K562 (cell line): ENCODE results near the gene TRNAU1AP. TPM values are rescaled to one million over a fixed set of nuclear protein-coding genes. Genes with fewer than 3 reads are reported as not detected.
A peak's percentile ranks its signal among the peaks of the same experiment; 100 is the strongest.

Experiments used
- BRF1 ChIP-seq: IDR thresholded peaks from 3 replicates; pipeline ENCODE4 v1.6.1; 2011; ENCODE audit warnings: borderline replicate concordance, mild to moderate bottlenecking; ENCODE audit not compliant: insufficient read length; ENCODE audit errors: extremely low read depth
- CCAR2 ChIP-seq: fragments of 200-400 bp; formaldehyde crosslinking; IDR thresholded peaks from 2 replicates; pipeline ENCODE4 v1.6.1; 2017; ENCODE audit warnings: mild to moderate bottlenecking, low read depth, low read length
- ELF4 ChIP-seq: fragments of 450-650 bp; formaldehyde crosslinking; IDR thresholded peaks from 2 replicates; pipeline ENCODE4 v1.4.0; 2022; ENCODE audit warnings: missing genetic modification characterization
- FOXM1 ChIP-seq, 2 experiments: fragments of 450-650 bp in 1 of 2; sonication (generic) in 1 of 2; formaldehyde crosslinking in 1 of 2; IDR thresholded peaks; 2 replicates each; pipeline versions ENCODE4 v1.6.1 to v1.9.0; 2017 to 2022; ENCODE audit warnings: low read depth in 2 of 2, mild to moderate bottlenecking in 2 of 2, missing genetic modification reagents in 1 of 2, moderate library complexity in 1 of 2
- GTF2F1 ChIP-seq: IDR thresholded peaks from 2 replicates; pipeline ENCODE4 v1.6.1; 2011; ENCODE audit warnings: low read depth, low read length, improper control_type of control experiment
- HLTF ChIP-seq: fragments of 450-650 bp; IDR thresholded peaks from 2 replicates; pipeline ENCODE4 v1.6.1; 2016
- ILF3 ChIP-seq: fragments of 450-650 bp; IDR thresholded peaks from 2 replicates; pipeline ENCODE4 v1.6.1; 2018; ENCODE audit warnings: antibody characterized with exemption, mild to moderate bottlenecking, moderate library complexity, borderline replicate concordance
- JUND ChIP-seq, 2 experiments: IDR thresholded peaks; 2 replicates in 1 of 2; 3 replicates in 1 of 2; pipeline ENCODE4 v1.6.1; 2011; ENCODE audit warnings: borderline replicate concordance in 2 of 2, low read depth in 2 of 2, low read length in 2 of 2, improper control_type of control experiment in 1 of 2, missing biosample characterization in 1 of 2, missing genetic modification characterization in 1 of 2, missing genetic modification reagents in 1 of 2
- MECOM ChIP-seq: fragments of 250-450 bp; sonication (Bioruptor Pico); IDR thresholded peaks from 2 replicates; pipeline ENCODE4 v1.8.0; 2022; ENCODE audit warnings: inconsistent platforms
- MEIS2 ChIP-seq: fragments of 450-650 bp; IDR thresholded peaks from 2 replicates; pipeline ENCODE4 v1.6.1; 2014; ENCODE audit warnings: mild to moderate bottlenecking; ENCODE audit not compliant: partially characterized antibody
- MYBL2 ChIP-seq, 2 experiments: fragments of 450-650 bp in 1 of 2; sonication (generic) in 1 of 2; formaldehyde crosslinking in 1 of 2; IDR thresholded peaks; 2 replicates each; pipeline versions ENCODE4 v1.6.1 to v1.8.1; 2017 to 2022; ENCODE audit warnings: borderline replicate concordance in 1 of 2, inconsistent platforms in 1 of 2, low read depth in 1 of 2, mild to moderate bottlenecking in 1 of 2, missing genetic modification reagents in 1 of 2, moderate library complexity in 1 of 2
- PHTF2 ChIP-seq: fragments of 250-450 bp; sonication (Bioruptor Pico); IDR thresholded peaks from 2 replicates; pipeline ENCODE4 v1.5.0; 2021; ENCODE audit warnings: mild to moderate bottlenecking
- RBBP5 ChIP-seq: fragments of 200-600 bp; sonication (generic); IDR thresholded peaks from 2 replicates; pipeline ENCODE4 v1.6.1; 2012; ENCODE audit warnings: borderline replicate concordance, mild to moderate bottlenecking, low read length, control low read depth, inconsistent platforms; ENCODE audit not compliant: insufficient read depth, poor library complexity, severe bottlenecking
- RHOXF2B ChIP-seq: fragments of 250-450 bp; sonication (Bioruptor Pico); conservative IDR thresholded peaks from 2 replicates; pipeline ENCODE4 v1.5.1; 2021
- SP2 ChIP-seq: IDR thresholded peaks from 2 replicates; pipeline ENCODE4 v1.6.1; 2011; ENCODE audit warnings: mild to moderate bottlenecking, low read depth, low read length, moderate library complexity; ENCODE audit not compliant: poor library complexity, severe bottlenecking; ENCODE audit errors: extremely low read depth
- TCF7L2 ChIP-seq: fragments of 150-350 bp; IDR thresholded peaks from 2 replicates; pipeline ENCODE4 v1.6.1; 2016; ENCODE audit warnings: low read depth, mild to moderate bottlenecking, low read length, moderate library complexity
- XRCC5 ChIP-seq: fragments of 200-400 bp; formaldehyde crosslinking; IDR thresholded peaks from 2 replicates; pipeline ENCODE4 v1.6.1; 2017; ENCODE audit warnings: low read depth, mild to moderate bottlenecking, low read length
- ZNF140 ChIP-seq: fragments of 250-450 bp; sonication (Bioruptor Pico); IDR thresholded peaks from 2 replicates; pipeline ENCODE4 v1.8.0; 2021; ENCODE audit warnings: moderate library complexity, mild to moderate bottlenecking, inconsistent platforms
- ZNF224 ChIP-seq: sonication (generic); formaldehyde crosslinking; IDR thresholded peaks from 2 replicates; pipeline ENCODE4 v1.8.0; 2022; ENCODE audit warnings: mild to moderate bottlenecking, missing genetic modification reagents
- ZNF23 ChIP-seq: fragments of 250-450 bp; sonication (Bioruptor Pico); IDR thresholded peaks from 2 replicates; pipeline ENCODE4 v1.4.0; 2020; ENCODE audit warnings: mild to moderate bottlenecking
- ZNF24 ChIP-seq: fragments of 450-650 bp; IDR thresholded peaks from 2 replicates; pipeline ENCODE4 v1.6.1; 2016
- ZNF764 ChIP-seq: fragments of 250-450 bp; sonication (Bioruptor Pico); IDR thresholded peaks from 2 replicates; pipeline ENCODE4 v1.4.0; 2020; ENCODE audit warnings: low read depth, mild to moderate bottlenecking, moderate library complexity
- polyA plus RNA-seq, 8 experiments: library from polyadenylated mRNA; depleted of rRNA in 4 of 8; stranded (reverse) in 5 of 8; unstranded in 3 of 8; fragments of >200 nt; fragmentation: Nextera tagmentation in 2 of 8; fragmentation: Illumina TruSeq in 1 of 8; extraction: Ambion mirVana in 2 of 8; extraction: Trizol in 1 of 8; gene quantifications; 2 replicates each; pipeline versions ENCODE4 v1.2.1 to v1.2.3, GENCODE V29; 2011 to 2014; ENCODE audit warnings: inconsistent platforms in 1 of 8, missing spikeins in 1 of 8
- total RNA-seq, 7 experiments: library from RNA; depleted of rRNA in 6 of 7; stranded (reverse); fragments of >200 nt in 6 of 7; fragmentation: Illumina TruSeq in 2 of 7; extraction: Trizol in 2 of 7; gene quantifications; 2 replicates each; pipeline versions ENCODE4 v1.2.1 to v1.2.3, GENCODE V29; 2011 to 2021; ENCODE audit warnings: low replicate concordance in 1 of 7
- TF ChIP-seq, protein P1 (sequence below), 2 experiments: IDR thresholded peaks; 2 replicates each; pipeline ENCODE4 v1.6.1; 2011; ENCODE audit warnings: borderline replicate concordance in 1 of 2, control low read depth in 1 of 2, low read depth in 1 of 2, low read length in 1 of 2, mild to moderate bottlenecking in 1 of 2, mixed read lengths in 1 of 2, moderate library complexity in 1 of 2; ENCODE audit not compliant: insufficient read depth in 1 of 2, insufficient read length in 1 of 2, poor library complexity in 1 of 2, severe bottlenecking in 1 of 2; ENCODE audit errors: extremely low read depth in 1 of 2
- TF ChIP-seq, protein P2 (sequence below): fragments of 450-650 bp; IDR thresholded peaks from 2 replicates; pipeline ENCODE4 v1.6.1; 2016; ENCODE audit warnings: missing biosample characterization, missing genetic modification characterization
- TF ChIP-seq, protein P3 (sequence below): sonication (generic); formaldehyde crosslinking; IDR thresholded peaks from 2 replicates; pipeline ENCODE4 v1.9.0; 2022; ENCODE audit warnings: mild to moderate bottlenecking, missing genetic modification reagents

TRNAU1AP gene
- total and polyA plus RNA-seq, 9 of the 15 experiments (the other 6 are each of a cell fraction or from before 2014, with no cell fraction given), result 34.9 to 110 (median 46.3) TPM

DNA sequence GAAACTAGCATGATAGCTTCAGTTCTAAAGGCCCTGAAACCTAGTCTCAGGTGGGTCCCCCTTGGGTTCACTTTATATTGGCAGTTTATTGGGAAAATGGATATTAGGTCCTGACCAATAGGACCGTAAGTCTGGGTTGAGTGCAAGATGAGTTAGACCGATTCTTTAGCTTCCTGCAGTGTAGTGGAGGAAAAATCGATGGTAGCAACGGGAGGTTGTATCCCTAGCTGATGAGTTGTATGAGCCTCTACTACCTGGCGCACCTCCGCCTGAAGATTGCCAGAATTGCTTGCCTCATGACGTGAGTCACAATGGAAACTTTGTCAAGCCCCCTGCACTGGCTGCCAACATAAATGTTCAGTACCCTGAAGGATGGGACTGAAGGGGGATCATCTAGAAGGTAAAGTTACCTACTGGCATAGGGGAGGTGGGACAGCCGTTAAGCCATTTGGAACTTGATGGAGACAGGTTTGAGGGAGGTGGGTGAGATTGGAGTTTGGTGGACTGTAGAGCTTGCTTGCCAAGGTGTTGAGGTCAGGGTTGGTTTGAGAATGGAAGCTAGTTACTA is 43.1 kb upstream of the TRNAU1AP start (continued):
- TF ChIP-seq PHTF2 (CRISPR knock-in tag) (no peak), FOXM1 (IDR thresholded peaks at IDR 0.05; ENCODE audit: low read depth) (no peak), FOXM1 (CRISPR knock-in tag; IDR thresholded peaks at IDR 0.05; ENCODE audit: low read depth) (no peak; the same call in 1 of the 2 replicates), ELF4 (CRISPR knock-in tag) (peak; percentile 97; the same call in 1 of the 2 replicates), ZNF24 (no peak), GTF2F1 (no peak; the same call in 1 of the 2 replicates), RHOXF2B (CRISPR knock-in tag) (no peak; the same call in 1 of the 2 replicates), MEIS2 (no peak), BRF1 (no peak), ZNF764 (CRISPR knock-in tag) (peak; percentile 23; the same call in 1 of the 2 replicates), ILF3 (peak; percentile 81; the same call in 1 of the 2 replicates), MECOM (CRISPR knock-in tag) (no peak), ZNF224 (no peak), CCAR2 (0 out of 2 replicates have a peak, but pooled peaks have one; percentile 23), XRCC5 (peak; percentile 56), HLTF (peak; percentile 87; the same call in 1 of the 2 replicates), ZNF23 (no peak), MYBL2 (IDR thresholded peaks at IDR 0.05; ENCODE audit: low read depth) (0 out of 2 replicates have a peak, but pooled peaks have one; percentile 20), MYBL2 (CRISPR knock-in tag; IDR thresholded peaks at IDR 0.05; ENCODE audit: borderline replicate concordance) (no peak), ZNF140 (CRISPR knock-in tag) (no peak), JUND (IDR thresholded peaks at IDR 0.05; ENCODE audit: borderline replicate concordance, low read depth, low read length) (no peak), JUND (tag; IDR thresholded peaks at IDR 0.05; ENCODE audit: borderline replicate concordance, low read depth, low read length) (0 out of 3 replicates have a peak, but pooled peaks have one; percentile 24), TCF7L2 (no peak), SP2 (no peak), RBBP5 (no peak)
- TF ChIP-seq, protein P1, sequence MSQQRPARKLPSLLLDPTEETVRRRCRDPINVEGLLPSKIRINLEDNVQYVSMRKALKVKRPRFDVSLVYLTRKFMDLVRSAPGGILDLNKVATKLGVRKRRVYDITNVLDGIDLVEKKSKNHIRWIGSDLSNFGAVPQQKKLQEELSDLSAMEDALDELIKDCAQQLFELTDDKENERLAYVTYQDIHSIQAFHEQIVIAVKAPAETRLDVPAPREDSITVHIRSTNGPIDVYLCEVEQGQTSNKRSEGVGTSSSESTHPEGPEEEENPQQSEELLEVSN (IDR thresholded peaks at IDR 0.05; ENCODE audit: borderline replicate concordance in 1 of 2, extremely low read depth in 1 of 2, insufficient read depth in 1 of 2, insufficient read length in 1 of 2, low read depth in 1 of 2, low read length in 1 of 2, poor library complexity in 1 of 2, severe bottlenecking in 1 of 2), result no peak
- TF ChIP-seq, protein P2, sequence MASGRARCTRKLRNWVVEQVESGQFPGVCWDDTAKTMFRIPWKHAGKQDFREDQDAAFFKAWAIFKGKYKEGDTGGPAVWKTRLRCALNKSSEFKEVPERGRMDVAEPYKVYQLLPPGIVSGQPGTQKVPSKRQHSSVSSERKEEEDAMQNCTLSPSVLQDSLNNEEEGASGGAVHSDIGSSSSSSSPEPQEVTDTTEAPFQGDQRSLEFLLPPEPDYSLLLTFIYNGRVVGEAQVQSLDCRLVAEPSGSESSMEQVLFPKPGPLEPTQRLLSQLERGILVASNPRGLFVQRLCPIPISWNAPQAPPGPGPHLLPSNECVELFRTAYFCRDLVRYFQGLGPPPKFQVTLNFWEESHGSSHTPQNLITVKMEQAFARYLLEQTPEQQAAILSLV (tag), result no peak
- TF ChIP-seq, protein P3, sequence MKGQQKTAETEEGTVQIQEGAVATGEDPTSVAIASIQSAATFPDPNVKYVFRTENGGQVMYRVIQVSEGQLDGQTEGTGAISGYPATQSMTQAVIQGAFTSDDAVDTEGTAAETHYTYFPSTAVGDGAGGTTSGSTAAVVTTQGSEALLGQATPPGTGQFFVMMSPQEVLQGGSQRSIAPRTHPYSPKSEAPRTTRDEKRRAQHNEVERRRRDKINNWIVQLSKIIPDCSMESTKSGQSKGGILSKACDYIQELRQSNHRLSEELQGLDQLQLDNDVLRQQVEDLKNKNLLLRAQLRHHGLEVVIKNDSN (CRISPR knock-in tag), result no peak
